ENCODE results near the gene ATP1A1. TPM values are rescaled to one million over a fixed set of nuclear protein-coding genes. Genes with fewer than 3 reads are reported as not detected.

Gene ATP1A1
- total and polyA plus RNA-seq, 9 of the 15 experiments (the other 6 are each of a cell fraction or from before 2014, with no cell fraction given), result 99.3 to 513 (median 234) TPM

- TF ChIP-seq ESRRA (IDR thresholded peaks at IDR 0.05; ENCODE audit: borderline replicate concordance, low read depth) (no peak), KLF10 (CRISPR knock-in tag; IDR thresholded peaks at IDR 0.05) (no peak), NCOA4 (IDR thresholded peaks at IDR 0.05; ENCODE audit: partially characterized antibody) (peak; percentile 42), LEF1 (IDR thresholded peaks at IDR 0.05) (no peak), TOE1 (IDR thresholded peaks at IDR 0.05; ENCODE audit: borderline replicate concordance) (no peak), TOE1 (CRISPR knock-in tag; IDR thresholded peaks at IDR 0.05; ENCODE audit: borderline replicate concordance, low read depth) (no peak), PURB (CRISPR knock-in tag; IDR thresholded peaks at IDR 0.05; ENCODE audit: low read depth) (no peak), TFAP4 (CRISPR knock-in tag; IDR thresholded peaks at IDR 0.05; ENCODE audit: borderline replicate concordance) (no peak)
Measured at GRCh38 chr1:116415200-116415698, 42.2 kb downstream of the ATP1A1 start (continued).

- WGBS (ENCODE audit: insufficient coverage, low coverage, missing lambda C conversion rate), result 0% methylated on average over 5 of the region's 5 CpGs
- no peaks in the 10 kb centered on the region for H3K9me1 ChIP-seq (ENCODE audit: control insufficient read depth, insufficient read depth, low read length)
- peaks cover 48 to 84% of the 10 kb centered on the region in 2 experiments for H3K4me1 ChIP-seq (replicated peaks in 1 of 2; ENCODE audit: control insufficient read depth in 2 of 2, insufficient read depth in 2 of 2, low read length in 2 of 2)
- CTCF ChIA-PET (ENCODE audit: low intra/inter-chr PET ratio), result interaction anchor here (0.7 to 1.1 kb wide), 2 partner anchors 42 to 1669 kb away, joined by 3 read pairs; no protein-coding TSS in a partner anchor
- intact Hi-C loops (cut with micrococcal nuclease), result loop anchor here (2.0 to 5.0 kb wide), 3 partner anchors 41 to 264 kb away; no protein-coding TSS in a partner anchor
- H3K9me3 ChIP-seq (replicated peaks; ENCODE audit: control insufficient read depth, insufficient read depth, low read depth, low read length), result no peaks in the 10 kb centered on the region
- H3K27me3 ChIP-seq (ENCODE audit: control insufficient read depth in 2 of 2, insufficient read depth in 2 of 2, low read length in 2 of 2), result no peaks in the 10 kb centered on the region
- BruUV-seq (replicated peaks), result no TSS peak
- in situ Hi-C loops (cut with MboI), result no loop called here
- FAIRE-seq (peak; percentile 99), ATAC-seq (peak; percentile 93), DNase-seq (ENCODE audit: extremely low read depth in 1 of 4, low spot score in 3 of 4) (peak; percentile 90 to 99 (median 94))
- H3K27ac ChIP-seq (ENCODE audit: extremely low read depth, low read depth, low read length), result peak overlapping the region; percentile 78
- H3K4me3 ChIP-seq, result no peak overlapping the region
- peak overlapping the region; percentile 64 for H3K4me2 ChIP-seq (ENCODE audit: insufficient read depth, low read length)
- H3K36me3 ChIP-seq (ENCODE audit: control insufficient read depth, insufficient read depth, low read length), result no peaks in the 10 kb centered on the region
- H3K79me2 ChIP-seq (ENCODE audit: control insufficient read depth, insufficient read depth, low read length), result peaks cover 10% of the 10 kb centered on the region; the same call in 2 of the 3 replicates
- H3K9ac ChIP-seq (ENCODE audit: insufficient read depth in 1 of 2, low read depth in 2 of 2, low read length in 2 of 2), result peak overlapping the region; percentile 57 to 83; a peak in 3 of 4 replicates
- POLR2A ChIA-PET, result interaction anchor here (0.6 to 2.3 kb wide), 16 partner anchors 9 to 589 kb away, joined by 3 to 13 read pairs (median 3); no protein-coding TSS in a partner anchor
- no peaks in the 10 kb centered on the region for H4K20me1 ChIP-seq (replicated peaks; ENCODE audit: control insufficient read depth, insufficient read depth, low read length)
- peak overlapping the region; percentile 46; the same call in 1 of the 2 replicates for H2AFZ ChIP-seq (ENCODE audit: low read depth, low read length)
- TF ChIP-seq ZNF23 (CRISPR knock-in tag; IDR thresholded peaks at IDR 0.05) (no peak), HNRNPL (IDR thresholded peaks at IDR 0.05; ENCODE audit: low read depth, low read length) (no peak), CTBP1 (IDR thresholded peaks at IDR 0.05; ENCODE audit: borderline replicate concordance) (peak; percentile 98), MAZ (CRISPR knock-in tag; conservative IDR thresholded peaks at IDR 0.05 in 1 of 2, IDR thresholded peaks at IDR 0.05 in 1 of 2) (peak; percentile 68 to 73), MLLT1 (IDR thresholded peaks at IDR 0.05) (peak in 1 of 2 experiments; percentile 93; a peak in 2 of 4 replicates), ZNF232 (CRISPR knock-in tag; IDR thresholded peaks at IDR 0.05) (no peak), SMAD4 (CRISPR knock-in tag; conservative IDR thresholded peaks at IDR 0.05) (peak; percentile 88), BCL6 (CRISPR knock-in tag; IDR thresholded peaks at IDR 0.05) (no peak; the same call in 1 of the 2 replicates), NCOA1 (IDR thresholded peaks at IDR 0.05; ENCODE audit: low read depth) (peak; percentile 80; the same call in 1 of the 2 replicates)
Measured at GRCh38 chr1:116415699-116416533, 42.9 kb downstream of the ATP1A1 start.
